GM19043 (cell line): Measurements from ENCODE around the gene MACROD2.
"Not testable (repeated sequence)": the region's sequence is repeated elsewhere in the genome, so short reads cannot be mapped to it uniquely, and the experiment has no call there.

Experiments
- ATAC-seq: cut with Tn5 transposase; IDR thresholded peaks from one replicate; pipeline ENCODE4 v1.9.1; 2021; ENCODE audit warnings: low read depth; ENCODE audit not compliant: unreplicated experiment

Gene MACROD2

GRCh38 chr20:15760001-15760621 is 1764.8 kb downstream of the MACROD2 start:
- no peak for ATAC-seq

- ATAC-seq, result no peak
These were observed 1768.0 kb downstream of the MACROD2 start for GRCh38 chr20:15763366-15763765.

- ATAC-seq, result no peak
These were observed 1772.3 kb downstream of the MACROD2 start for GRCh38 chr20:15767586-15767985.

GRCh38 chr20:15767999-15768741 is 1772.9 kb downstream of the MACROD2 start:
- ATAC-seq, result no peak

- ATAC-seq, result no peak
These were observed 1777.5 kb downstream of the MACROD2 start for GRCh38 chr20:15772826-15773225.

- ATAC-seq, result no peak
These were observed 1779.6 kb downstream of the MACROD2 start for GRCh38 chr20:15774926-15775325.

GRCh38 chr20:15776770-15777466 is 1781.6 kb downstream of the MACROD2 start:
- ATAC-seq, result no peak

GRCh38 chr20:15784020-15784419 is 1788.7 kb downstream of the MACROD2 start:
- ATAC-seq, result no peak

GRCh38 chr20:15789079-15789478 is 1793.8 kb downstream of the MACROD2 start:
- ATAC-seq, result no peak

GRCh38 chr20:15792855-15793254 is 1797.5 kb downstream of the MACROD2 start:
- ATAC-seq, result no peak

GRCh38 chr20:15794409-15794808 is 1799.1 kb downstream of the MACROD2 start:
- ATAC-seq, result no peak

GRCh38 chr20:15795305-15796019 is 1800.1 kb downstream of the MACROD2 start:
- ATAC-seq, result no peak

- no peak for ATAC-seq
These were observed 1804.6 kb downstream of the MACROD2 start for GRCh38 chr20:15799871-15800270.

- ATAC-seq, result no peak
These were observed 1806.7 kb downstream of the MACROD2 start for GRCh38 chr20:15802020-15802419.

- ATAC-seq, result no peak
These were observed 1809.8 kb downstream of the MACROD2 start for GRCh38 chr20:15805154-15805553.

- ATAC-seq, result no peak
These were observed 1810.8 kb downstream of the MACROD2 start for GRCh38 chr20:15806105-15806504.

GRCh38 chr20:15807271-15807670 is 1812.0 kb downstream of the MACROD2 start:
- ATAC-seq, result no peak

GRCh38 chr20:15807771-15808170 is 1812.5 kb downstream of the MACROD2 start:
- ATAC-seq, result not testable (repeated sequence)

GRCh38 chr20:15811951-15812350 is 1816.6 kb downstream of the MACROD2 start:
- no peak for ATAC-seq

GRCh38 chr20:15812696-15813095 is 1817.4 kb downstream of the MACROD2 start:
- no peak for ATAC-seq

- ATAC-seq, result no peak
These were observed 1819.0 kb downstream of the MACROD2 start for GRCh38 chr20:15814360-15814759.
